Stimulated activated CD8-positive, alpha-beta memory T cell treated with anti-CD3 and anti-CD28 coated beads, Interleukin-12 subunit alpha, Interleukin-12 subunit beta, amount 100 ng/mL, for 4 hours (primary cell): ENCODE data around the gene CACNA1C.

Experiments
- DNase-seq: peaks from one replicate; pipeline ENCODE4 v3.0.0-alpha.2; 2020; ENCODE audit warnings: low read depth

Gene CACNA1C

GRCh38 chr12:2414810-2415567 is 362.2 kb downstream of the CACNA1C start:
- DNase-seq = no peak

- DNase-seq = no peak
Measured at GRCh38 chr12:2415568-2415944, 362.8 kb downstream of the CACNA1C start.

GRCh38 chr12:2416158-2416557 is 363.4 kb downstream of the CACNA1C start:
- no peak for DNase-seq

- no peak for DNase-seq
Measured at GRCh38 chr12:2417481-2418160, 364.8 kb downstream of the CACNA1C start.

- no peak for DNase-seq
Measured at GRCh38 chr12:2418579-2418978, 365.8 kb downstream of the CACNA1C start.

GRCh38 chr12:2422591-2422990 is 369.8 kb downstream of the CACNA1C start:
- no peak for DNase-seq

GRCh38 chr12:2429032-2429431 is 376.2 kb downstream of the CACNA1C start:
- DNase-seq = no peak

GRCh38 chr12:2431810-2432209 is 379.0 kb downstream of the CACNA1C start:
- no peak for DNase-seq

GRCh38 chr12:2432856-2433255 is 380.1 kb downstream of the CACNA1C start:
- no peak for DNase-seq

- DNase-seq = no peak
Measured at GRCh38 chr12:2435511-2435910, 382.7 kb downstream of the CACNA1C start.

GRCh38 chr12:2439332-2440100 is 386.7 kb downstream of the CACNA1C start:
- no peak for DNase-seq

GRCh38 chr12:2443776-2444175 is 391.0 kb downstream of the CACNA1C start:
- no peak for DNase-seq

GRCh38 chr12:2445968-2446367 is 393.2 kb downstream of the CACNA1C start:
- DNase-seq = no peak

- no peak for DNase-seq
Measured at GRCh38 chr12:2447861-2448260, 395.1 kb downstream of the CACNA1C start.

- no peak for DNase-seq
Measured at GRCh38 chr12:2449586-2449985, 396.8 kb downstream of the CACNA1C start.

- no peak for DNase-seq
Measured at GRCh38 chr12:2450553-2450952, 397.8 kb downstream of the CACNA1C start.

- DNase-seq = no peak
Measured at GRCh38 chr12:2451025-2451424, 398.2 kb downstream of the CACNA1C start.

- DNase-seq = no peak
Measured at GRCh38 chr12:2451497-2451896, 398.7 kb downstream of the CACNA1C start.

- DNase-seq = no peak
Measured at GRCh38 chr12:2453076-2453760, 400.4 kb downstream of the CACNA1C start.

GRCh38 chr12:2453761-2454090 is 400.9 kb downstream of the CACNA1C start:
- DNase-seq = no peak

- no peak for DNase-seq
Measured at GRCh38 chr12:2454601-2455177, 401.9 kb downstream of the CACNA1C start.

- DNase-seq = no peak
Measured at GRCh38 chr12:2455410-2455809, 402.6 kb downstream of the CACNA1C start.
